K562 (cell line): ENCODE measurements around the gene TIMP4. TPM values are rescaled to one million over a fixed set of nuclear protein-coding genes. Genes with fewer than 3 reads are reported as not detected.
A peak's percentile ranks its signal among the peaks of the same experiment; 100 is the strongest.

ENCODE experiments used
- ATAC-seq: fragments of 200-7000 bp; cut with Tn5 transposase; 3 replicates; pipeline ENCODE4 v1.9.1; 2020; ENCODE audit warnings: moderate library complexity
- BruUV-seq: library from RNA; stranded (reverse); fragments of 400-500 nt; replicated peaks from 2 replicates; lab custom pipeline; 2021; lab: Mats Ljungman, UMichigan
- CTCF ChIA-PET: fragments of 300-600 bp; formaldehyde crosslinking; extraction: SDS; loops from one replicate; lab custom pipeline; 2021; ENCODE audit warnings: low intra/inter-chr PET ratio; lab: Yijun Ruan, JAX
- POLR2A ChIA-PET: fragments of 300-600, 350-650 bp; sonication (Branson Sonifier 250); formaldehyde crosslinking; extraction: SDS; loops from one replicate; lab custom pipeline; 2021; ENCODE audit warnings: antibody characterized with exemption, inconsistent platforms; lab: Yijun Ruan, JAX
- DNase-seq, 4 experiments: peaks; one replicate each; pipeline versions ENCODE4 v3.0.0 to v3.0.0-alpha.2; 2011 to 2018; ENCODE audit warnings: low spot score in 3 of 4, mixed read lengths in 3 of 4; ENCODE audit errors: extremely low read depth in 1 of 4
- FAIRE-seq: peaks from 2 replicates; lab custom pipeline; 2011; peaks lifted over from hg19 to GRCh38; lab: Jason Lieb, UNC
- H2AFZ ChIP-seq: 2 replicates; pipeline ENCODE4 v1.6.0; 2011; ENCODE audit warnings: low read depth, low read length, control low read depth, inconsistent platforms
- H3K27ac ChIP-seq: fragments of 200-600 bp; 3 replicates; pipeline ENCODE4 v1.8.0; 2011; ENCODE audit warnings: low read depth, mild to moderate bottlenecking, control low read depth, inconsistent platforms, low read length, moderate library complexity, mixed read lengths; ENCODE audit errors: extremely low read depth
- H3K27me3 ChIP-seq, 2 experiments: fragments of 300-600 bp in 1 of 2; 2 replicates in 1 of 2; 3 replicates in 1 of 2; pipeline versions ENCODE4 v1.6.0 to v1.8.0; 2011; ENCODE audit warnings: inconsistent platforms in 2 of 2, low read length in 2 of 2, mild to moderate bottlenecking in 1 of 2, mixed read lengths in 1 of 2, moderate library complexity in 1 of 2; ENCODE audit not compliant: control insufficient read depth in 2 of 2, insufficient read depth in 2 of 2
- H3K36me3 ChIP-seq: fragments of 300-600 bp; 3 replicates; pipeline ENCODE4 v1.8.0; 2011; ENCODE audit warnings: mild to moderate bottlenecking, low read length, inconsistent platforms; ENCODE audit not compliant: control insufficient read depth, insufficient read depth
- H3K4me1 ChIP-seq, 2 experiments: fragments of 200-600 bp in 1 of 2; replicated peaks in 1 of 2; 2 replicates in 1 of 2; 3 replicates in 1 of 2; pipeline versions ENCODE4 v1.5.1 to v1.8.0; 2011; ENCODE audit warnings: inconsistent platforms in 2 of 2, low read length in 2 of 2, mild to moderate bottlenecking in 1 of 2, mixed read lengths in 1 of 2, moderate library complexity in 1 of 2; ENCODE audit not compliant: control insufficient read depth in 2 of 2, insufficient read depth in 2 of 2
- H3K4me2 ChIP-seq: 2 replicates; pipeline ENCODE4 v1.6.1; 2011; ENCODE audit warnings: low read length, control low read depth, inconsistent platforms, mixed read lengths; ENCODE audit not compliant: insufficient read depth
- H3K4me3 ChIP-seq: fragments of 200-600 bp; sonication (generic), shearing (Covaris generic); 2 replicates; pipeline ENCODE4 v1.5.1; 2016; ENCODE audit warnings: control low read depth, inconsistent platforms
- H3K79me2 ChIP-seq: fragments of 200-600 bp; 3 replicates; pipeline ENCODE4 v1.8.0; 2011; ENCODE audit warnings: low read length, inconsistent platforms; ENCODE audit not compliant: control insufficient read depth, insufficient read depth
- H3K9ac ChIP-seq, 2 experiments: 2 replicates each; pipeline versions ENCODE4 v1.6.0 to v1.6.1; 2011; ENCODE audit warnings: low read depth in 2 of 2, low read length in 2 of 2, control low read depth in 1 of 2, inconsistent platforms in 1 of 2, mild to moderate bottlenecking in 1 of 2, mixed read lengths in 1 of 2; ENCODE audit not compliant: insufficient read depth in 1 of 2
- H3K9me1 ChIP-seq: one replicate; pipeline ENCODE4 v1.6.0; 2011; ENCODE audit warnings: inconsistent platforms, mild to moderate bottlenecking, low read length, moderate library complexity; ENCODE audit not compliant: control insufficient read depth, insufficient read depth
- H3K9me3 ChIP-seq: replicated peaks from 2 replicates; pipeline ENCODE4 v1.5.1; 2011; ENCODE audit warnings: low read depth, low read length, inconsistent platforms; ENCODE audit not compliant: control insufficient read depth, insufficient read depth
- H4K20me1 ChIP-seq: replicated peaks from 2 replicates; pipeline ENCODE4 v1.6.1; 2011; ENCODE audit warnings: low read length, inconsistent platforms, mixed read lengths; ENCODE audit not compliant: control insufficient read depth, insufficient read depth
- CREM ChIP-seq: IDR thresholded peaks from 2 replicates; pipeline ENCODE4 v1.6.1; 2014; ENCODE audit warnings: antibody characterized with exemption, low read depth
- CXXC5 ChIP-seq: fragments of 250-450 bp; sonication (Bioruptor Pico); IDR thresholded peaks from 2 replicates; pipeline ENCODE4 v1.8.0; 2022; ENCODE audit warnings: inconsistent platforms, mild to moderate bottlenecking, moderate library complexity
- ESRRA ChIP-seq: fragments of 450-650 bp; IDR thresholded peaks from 2 replicates; pipeline ENCODE4 v1.6.1; 2014; ENCODE audit warnings: low read depth, mild to moderate bottlenecking, moderate library complexity, borderline replicate concordance
- GABPA ChIP-seq: fragments of 200-800 bp; sonication (Bioruptor generic); conservative IDR thresholded peaks from 2 replicates; pipeline ENCODE4 v1.6.1; 2016; ENCODE audit warnings: low read depth, missing genetic modification characterization, missing compliant biosample characterization
- GABPB1 ChIP-seq: sonication (generic); formaldehyde crosslinking; IDR thresholded peaks from 2 replicates; pipeline ENCODE4 v1.8.0; 2022; ENCODE audit warnings: mild to moderate bottlenecking, missing genetic modification reagents
- L3MBTL2 ChIP-seq: fragments of 450-650 bp; IDR thresholded peaks from 2 replicates; pipeline ENCODE4 v1.6.1; 2016; ENCODE audit warnings: mild to moderate bottlenecking, moderate library complexity
- LEF1 ChIP-seq: fragments of 450-650 bp; IDR thresholded peaks from 2 replicates; pipeline ENCODE4 v1.6.1; 2016; ENCODE audit warnings: mild to moderate bottlenecking
- MEF2A ChIP-seq: IDR thresholded peaks from 2 replicates; pipeline ENCODE4 v1.6.1; 2011; ENCODE audit warnings: low read depth, mild to moderate bottlenecking, low read length, moderate library complexity; ENCODE audit not compliant: control insufficient read depth
- RB1 ChIP-seq: fragments of 450-650 bp; IDR thresholded peaks from 2 replicates; pipeline ENCODE4 v1.6.1; 2017; ENCODE audit warnings: low read depth, mild to moderate bottlenecking
- SMAD3 ChIP-seq: fragments of 450-650 bp; formaldehyde crosslinking; conservative IDR thresholded peaks from 2 replicates; pipeline ENCODE4 v1.4.0; 2020; ENCODE audit warnings: mild to moderate bottlenecking
- SMC3 ChIP-seq: conservative IDR thresholded peaks from 2 replicates; pipeline ENCODE4 v1.6.1; 2011; ENCODE audit warnings: low read depth, low read length, improper control_type of control experiment; ENCODE audit not compliant: insufficient read depth
- TRIM24 ChIP-seq, 2 experiments: fragments of 450-650 bp; IDR thresholded peaks; 2 replicates each; pipeline ENCODE4 v1.6.1; 2016
- YY1 ChIP-seq, 3 experiments: IDR thresholded peaks; 2 replicates each; pipeline ENCODE4 v1.6.1; 2011; ENCODE audit warnings: low read length in 2 of 3, mild to moderate bottlenecking in 2 of 3, moderate library complexity in 2 of 3, borderline replicate concordance in 1 of 3, control low read depth in 1 of 3, low read depth in 1 of 3; ENCODE audit not compliant: insufficient read depth in 3 of 3, insufficient replicate concordance in 2 of 3, control insufficient read depth in 1 of 3, insufficient read length in 1 of 3; ENCODE audit errors: extremely low read depth in 1 of 3
- ZFX ChIP-seq: sonication (generic); formaldehyde crosslinking; IDR thresholded peaks from 2 replicates; pipeline ENCODE4 v1.8.0; 2022; ENCODE audit warnings: mild to moderate bottlenecking, missing genetic modification reagents, moderate library complexity
- ZNF586 ChIP-seq: fragments of 450-650 bp; formaldehyde crosslinking; conservative IDR thresholded peaks from 2 replicates; pipeline ENCODE4 v1.4.0; 2020; ENCODE audit warnings: mild to moderate bottlenecking, moderate library complexity
- ZNF589 ChIP-seq: fragments of 200-800 bp; sonication (Bioruptor generic); IDR thresholded peaks from 2 replicates; pipeline ENCODE4 v1.6.1; 2016; ENCODE audit warnings: low read depth, missing genetic modification characterization, missing compliant biosample characterization
- WGBS: fragments of 100-300 bp; shearing (Covaris generic); methylation state at CpG from one replicate; pipeline ENCODE4 v1.1.6; 2016; ENCODE audit warnings: low coverage, mixed read lengths; ENCODE audit not compliant: insufficient coverage; ENCODE audit errors: missing lambda C conversion rate; 5-methylcytosine and 5-hydroxymethylcytosine counted together
- in situ Hi-C: fragments of 300-500 bp; cut with MboI; formaldehyde crosslinking; loops from 4 replicates; pipeline ENCODE4 v1.15.0; 2018; ENCODE audit warnings: inconsistent platforms, mixed read lengths
- intact Hi-C: fragments of 100-400 bp; cut with micrococcal nuclease; formaldehyde crosslinking; loops from 2 replicates; pipeline ENCODE4 v1.14.2; 2022
- polyA plus RNA-seq, 8 experiments: library from polyadenylated mRNA; depleted of rRNA in 4 of 8; stranded (reverse) in 5 of 8; unstranded in 3 of 8; fragments of >200 nt; fragmentation: Nextera tagmentation in 2 of 8; fragmentation: Illumina TruSeq in 1 of 8; extraction: Ambion mirVana in 2 of 8; extraction: Trizol in 1 of 8; gene quantifications; 2 replicates each; pipeline versions ENCODE4 v1.2.1 to v1.2.3, GENCODE V29; 2011 to 2014; ENCODE audit warnings: inconsistent platforms in 1 of 8, missing spikeins in 1 of 8
- total RNA-seq, 7 experiments: library from RNA; depleted of rRNA in 6 of 7; stranded (reverse); fragments of >200 nt in 6 of 7; fragmentation: Illumina TruSeq in 2 of 7; extraction: Trizol in 2 of 7; gene quantifications; 2 replicates each; pipeline versions ENCODE4 v1.2.1 to v1.2.3, GENCODE V29; 2011 to 2021; ENCODE audit warnings: low replicate concordance in 1 of 7
- TF ChIP-seq, protein P1 (sequence below): IDR thresholded peaks from 2 replicates; pipeline ENCODE4 v1.6.1; 2011; ENCODE audit warnings: borderline replicate concordance, low read depth, mild to moderate bottlenecking, moderate library complexity, low read length; ENCODE audit not compliant: insufficient read depth, poor library complexity, severe bottlenecking
- TF ChIP-seq, protein P2 (sequence below): sonication (generic); formaldehyde crosslinking; IDR thresholded peaks from 2 replicates; pipeline ENCODE4 v1.9.0; 2022; ENCODE audit warnings: mild to moderate bottlenecking, missing genetic modification reagents
- TF ChIP-seq, protein P3 (sequence below): fragments of 250-450 bp; sonication (Bioruptor Pico); IDR thresholded peaks from 2 replicates; pipeline ENCODE4 v1.4.0; 2020; ENCODE audit warnings: mild to moderate bottlenecking

Gene TIMP4
- total and polyA plus RNA-seq, 9 of the 15 experiments (the other 6 are each of a cell fraction or from before 2014, with no cell fraction given), result 0.03 to 0.07 TPM; not detected in 7

GRCh38 chr3:12194669-12195161 lies 36.0 kb upstream of the TIMP4 start:
- H3K4me3 ChIP-seq, result no peak overlapping the region
- H4K20me1 ChIP-seq, result no peaks in the 10 kb centered on the region
- H3K27me3 ChIP-seq, result peaks cover 2 to 13% of the 10 kb centered on the region in 2 experiments; a peak in 2 of 5 replicates
- H2AFZ ChIP-seq, result no peak overlapping the region
- no peaks in the 10 kb centered on the region for H3K79me2 ChIP-seq
- FAIRE-seq (peak; percentile 71), DNase-seq (peak; percentile 43 to 67 (median 52)), ATAC-seq (peak; percentile 99)
- no peaks in the 10 kb centered on the region for H3K9me1 ChIP-seq
- H3K9me3 ChIP-seq, result no peaks in the 10 kb centered on the region
- ChIA-PET POLR2A (interaction anchor here (0.6 to 1.6 kb wide), 2 partner anchors 9 to 10 kb away, joined by 3 to 4 read pairs; no protein-coding TSS in a partner anchor), CTCF (no interaction called here)
- in situ Hi-C loops (no loop called here), intact Hi-C loops (no loop called here)
- no TSS peak for BruUV-seq
- H3K4me2 ChIP-seq, result no peak overlapping the region
- H3K4me1 ChIP-seq, result peaks cover 0 to 42% of the 10 kb centered on the region in 2 experiments; a peak in 3 of 5 replicates
- no peaks in the 10 kb centered on the region for H3K36me3 ChIP-seq
- 0% methylated on average over 3 of the region's 3 CpGs for WGBS
- H3K27ac ChIP-seq, result no peak overlapping the region; the same call in 2 of the 3 replicates
- no peak overlapping the region for H3K9ac ChIP-seq
- TF ChIP-seq GABPA (tag) (peak; percentile 29), SMC3 (peak; percentile 52), L3MBTL2 (peak; percentile 45), YY1 (IDR thresholded peaks at IDR 0.05; ENCODE audit: borderline replicate concordance in 1 of 3, control insufficient read depth in 1 of 3, extremely low read depth in 1 of 3, insufficient read depth in 3 of 3, insufficient read length in 1 of 3, insufficient replicate concordance in 2 of 3, low read depth in 1 of 3, low read length in 2 of 3) (no peak), MEF2A (no peak), SMAD3 (CRISPR knock-in tag) (0 out of 2 replicates have a peak, but pooled peaks have one; percentile 44), ESRRA (peak; percentile 89), GABPB1 (peak; percentile 47; the same call in 1 of the 2 replicates), CXXC5 (CRISPR knock-in tag) (peak; percentile 20), ZNF586 (CRISPR knock-in tag) (0 out of 2 replicates have a peak, but pooled peaks have one; percentile 28), TRIM24 (IDR thresholded peaks at IDR 0.05) (peak; percentile 16 to 78; a peak in 2 of 4 replicates), CREM (0 out of 2 replicates have a peak, but pooled peaks have one; percentile 26), RB1 (peak; percentile 12; the same call in 1 of the 2 replicates), ZFX (no peak), ZNF589 (CRISPR knock-in tag) (peak; percentile 90), LEF1 (no peak; the same call in 1 of the 2 replicates)
- TF ChIP-seq, protein P1, sequence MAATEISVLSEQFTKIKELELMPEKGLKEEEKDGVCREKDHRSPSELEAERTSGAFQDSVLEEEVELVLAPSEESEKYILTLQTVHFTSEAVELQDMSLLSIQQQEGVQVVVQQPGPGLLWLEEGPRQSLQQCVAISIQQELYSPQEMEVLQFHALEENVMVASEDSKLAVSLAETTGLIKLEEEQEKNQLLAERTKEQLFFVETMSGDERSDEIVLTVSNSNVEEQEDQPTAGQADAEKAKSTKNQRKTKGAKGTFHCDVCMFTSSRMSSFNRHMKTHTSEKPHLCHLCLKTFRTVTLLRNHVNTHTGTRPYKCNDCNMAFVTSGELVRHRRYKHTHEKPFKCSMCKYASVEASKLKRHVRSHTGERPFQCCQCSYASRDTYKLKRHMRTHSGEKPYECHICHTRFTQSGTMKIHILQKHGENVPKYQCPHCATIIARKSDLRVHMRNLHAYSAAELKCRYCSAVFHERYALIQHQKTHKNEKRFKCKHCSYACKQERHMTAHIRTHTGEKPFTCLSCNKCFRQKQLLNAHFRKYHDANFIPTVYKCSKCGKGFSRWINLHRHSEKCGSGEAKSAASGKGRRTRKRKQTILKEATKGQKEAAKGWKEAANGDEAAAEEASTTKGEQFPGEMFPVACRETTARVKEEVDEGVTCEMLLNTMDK, result peak; percentile 76
- TF ChIP-seq, protein P2, sequence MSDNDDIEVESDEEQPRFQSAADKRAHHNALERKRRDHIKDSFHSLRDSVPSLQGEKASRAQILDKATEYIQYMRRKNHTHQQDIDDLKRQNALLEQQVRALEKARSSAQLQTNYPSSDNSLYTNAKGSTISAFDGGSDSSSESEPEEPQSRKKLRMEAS (CRISPR knock-in tag), result peak; percentile 77
- TF ChIP-seq, protein P3, sequence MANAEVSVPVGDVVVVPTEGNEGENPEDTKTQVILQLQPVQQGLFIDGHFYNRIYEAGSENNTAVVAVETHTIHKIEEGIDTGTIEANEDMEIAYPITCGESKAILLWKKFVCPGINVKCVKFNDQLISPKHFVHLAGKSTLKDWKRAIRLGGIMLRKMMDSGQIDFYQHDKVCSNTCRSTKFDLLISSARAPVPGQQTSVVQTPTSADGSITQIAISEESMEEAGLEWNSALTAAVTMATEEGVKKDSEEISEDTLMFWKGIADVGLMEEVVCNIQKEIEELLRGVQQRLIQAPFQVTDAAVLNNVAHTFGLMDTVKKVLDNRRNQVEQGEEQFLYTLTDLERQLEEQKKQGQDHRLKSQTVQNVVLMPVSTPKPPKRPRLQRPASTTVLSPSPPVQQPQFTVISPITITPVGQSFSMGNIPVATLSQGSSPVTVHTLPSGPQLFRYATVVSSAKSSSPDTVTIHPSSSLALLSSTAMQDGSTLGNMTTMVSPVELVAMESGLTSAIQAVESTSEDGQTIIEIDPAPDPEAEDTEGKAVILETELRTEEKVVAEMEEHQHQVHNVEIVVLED (CRISPR knock-in tag), result no peak
